Stomach smooth muscle (tissue), 2 donors: Measurements from ENCODE around the gene LSM2.
A peak's percentile ranks its signal among the peaks of the same experiment; 100 is the strongest.
"Not testable (repeated sequence)": the region's sequence is repeated elsewhere in the genome, so short reads cannot be mapped to it uniquely, and the experiment has no call there.

Experiments
- H3K27ac ChIP-seq: one replicate; pipeline ENCODE4 v1.7.0; 2013; ENCODE audit warnings: mild to moderate bottlenecking, low read length, inconsistent platforms
- H3K27me3 ChIP-seq, 2 donors: one replicate each; pipeline ENCODE4 v1.7.0; 2013; ENCODE audit warnings: low read length in 2 of 2; ENCODE audit not compliant: insufficient read depth in 2 of 2, control insufficient read depth in 1 of 2
- H3K36me3 ChIP-seq, 2 donors: one replicate each; pipeline ENCODE4 v1.7.0; 2013; ENCODE audit warnings: low read length in 2 of 2; ENCODE audit not compliant: control insufficient read depth in 2 of 2, insufficient read depth in 2 of 2
- H3K4me1 ChIP-seq: one replicate; pipeline ENCODE4 v1.7.0; 2013; ENCODE audit warnings: low read length; ENCODE audit not compliant: control insufficient read depth, insufficient read depth
- H3K4me3 ChIP-seq, 2 donors: one replicate each; pipeline ENCODE4 v1.7.0; 2013; ENCODE audit warnings: low read length in 2 of 2
- H3K9ac ChIP-seq, 2 donors: one replicate each; pipeline ENCODE4 v1.7.0; 2013; ENCODE audit warnings: low read length in 2 of 2, mild to moderate bottlenecking in 1 of 2
- H3K9me3 ChIP-seq, 2 donors: one replicate each; pipeline ENCODE4 v1.7.0; 2013; ENCODE audit warnings: low read length in 2 of 2; ENCODE audit not compliant: control insufficient read depth in 2 of 2
- donor health status: healthy.
- donor health status: Pancreatic carcinoma.

Gene LSM2

DNA sequence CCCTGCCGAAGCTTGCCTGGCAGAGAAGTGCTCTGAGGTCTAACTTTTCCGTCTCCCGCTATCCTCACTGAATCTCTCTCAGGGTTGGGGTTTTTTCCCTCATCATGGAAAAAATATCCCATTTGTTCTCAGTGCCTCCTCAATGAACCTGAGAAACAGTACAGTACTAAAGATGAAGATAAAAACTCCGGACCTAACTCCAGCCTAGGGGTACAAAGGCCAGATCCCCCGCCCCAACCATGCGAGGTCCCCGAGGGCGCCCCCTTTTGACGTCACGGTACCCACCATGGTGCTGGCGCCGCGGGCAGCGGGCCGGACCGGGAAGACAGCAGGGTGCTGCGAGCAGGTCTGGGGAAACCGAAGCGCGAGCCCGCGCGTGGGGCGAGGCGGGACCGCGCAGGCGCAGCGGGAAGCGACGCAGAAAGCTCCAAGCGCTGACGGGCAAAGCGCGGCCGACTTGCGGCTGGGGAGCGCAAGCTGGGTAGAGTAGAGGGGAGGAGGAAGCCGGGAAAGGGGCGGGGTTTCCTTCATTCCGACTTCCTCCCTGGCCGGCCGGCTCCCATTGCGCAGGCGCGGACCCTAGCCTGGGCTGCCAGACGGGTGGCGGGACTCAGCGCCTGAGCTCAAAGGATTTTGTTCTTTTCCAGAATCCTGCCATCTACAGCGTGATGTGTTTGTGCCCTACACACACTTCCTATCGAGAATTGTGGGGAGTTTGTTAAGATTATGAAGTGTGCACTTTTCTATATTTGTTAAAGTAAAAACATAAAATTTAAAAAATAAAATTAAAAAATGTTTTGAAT lies at the start of gene LSM2:
Gene LSM2, minus strand, starts transcription at position 497 of the 803 bp plus-strand sequence. Its CDS starts 209 bp downstream, at position 288.
- peak within 1 kb of the TSS; percentile 73 to 86 for H3K9ac ChIP-seq
- peak within 1 kb of the TSS; percentile 60 to 84 for H3K4me3 ChIP-seq
- no peaks in the 10 kb centered on the region for H3K27me3 ChIP-seq
- H3K9me3 ChIP-seq, result no peaks in the 10 kb centered on the region
- H3K4me1 ChIP-seq, result peaks cover 12% of the 10 kb centered on the region
- H3K36me3 ChIP-seq, result peaks cover 0 to 2% of the 10 kb centered on the region in 2 donors
- H3K27ac ChIP-seq, result peak within 1 kb of the TSS; percentile 96

- not testable (repeated sequence) for H3K36me3 ChIP-seq, H3K9me3 ChIP-seq, H3K27ac ChIP-seq, H3K4me3 ChIP-seq, H3K9ac ChIP-seq, H3K27me3 ChIP-seq, H3K4me1 ChIP-seq
Observed at GRCh38 chr6:31851980-31852718, 45.4 kb upstream of the LSM2 start.

- no peak overlapping the region for H3K27ac ChIP-seq
Observed at GRCh38 chr6:31851485-31851832, 44.7 kb upstream of the LSM2 start.

GRCh38 chr6:31850765-31851484 lies 44.2 kb upstream of the LSM2 start:
- Histone ChIP-seq H3K4me3 (no peak overlapping the region), H3K9ac (no peak overlapping the region), H3K27me3 (no peaks in the 10 kb centered on the region), H3K9me3 (no peaks in the 10 kb centered on the region), H3K27ac (no peak overlapping the region), H3K4me1 (no peaks in the 10 kb centered on the region), H3K36me3 (no peaks in the 10 kb centered on the region)

More at GRCh38 chr6:31851485-31851832, 44.7 kb upstream of the LSM2 start:
- H3K36me3 ChIP-seq, result no peaks in the 10 kb centered on the region
- H3K27me3 ChIP-seq, result no peaks in the 10 kb centered on the region
- no peak overlapping the region for H3K4me3 ChIP-seq
- H3K4me1 ChIP-seq, result no peaks in the 10 kb centered on the region
- H3K9me3 ChIP-seq, result no peaks in the 10 kb centered on the region
- no peak overlapping the region for H3K9ac ChIP-seq

GRCh38 chr6:31847276-31847978 lies 40.7 kb upstream of the LSM2 start:
- H3K9me3 ChIP-seq, result no peaks in the 10 kb centered on the region
- H3K27ac ChIP-seq, result no peak overlapping the region
- H3K9ac ChIP-seq, result no peak overlapping the region

DNA sequence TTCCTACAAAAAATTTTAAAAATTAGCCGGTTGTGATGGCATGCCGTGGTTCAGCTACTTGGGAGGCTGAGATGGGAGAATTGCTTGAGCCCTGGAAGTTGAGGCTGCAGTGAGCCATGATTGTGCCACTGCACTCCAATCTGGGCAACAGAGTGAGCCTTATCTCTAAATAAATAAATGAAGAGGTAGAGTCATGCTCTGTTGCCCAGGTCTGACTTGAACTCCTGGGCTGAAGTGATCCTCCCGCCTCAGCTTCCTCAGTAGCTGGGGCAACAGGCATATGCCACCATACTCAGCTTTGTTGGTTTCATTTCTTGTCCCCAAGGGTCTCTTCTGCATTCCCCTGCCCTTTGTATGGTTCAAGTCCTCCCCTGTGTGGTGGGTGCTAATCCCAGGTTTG lies 37.7 kb upstream of the LSM2 start:
- H3K36me3 ChIP-seq, result peaks cover 2 to 24% of the 10 kb centered on the region in 2 donors
- no peaks in the 10 kb centered on the region for H3K9me3 ChIP-seq

More at GRCh38 chr6:31847276-31847978, 40.7 kb upstream of the LSM2 start:
- no peaks in the 10 kb centered on the region for H3K4me1 ChIP-seq
- H3K4me3 ChIP-seq, result no peak overlapping the region
- H3K36me3 ChIP-seq, result peaks cover 0 to 11% of the 10 kb centered on the region in 2 donors
- no peaks in the 10 kb centered on the region for H3K27me3 ChIP-seq

DNA sequence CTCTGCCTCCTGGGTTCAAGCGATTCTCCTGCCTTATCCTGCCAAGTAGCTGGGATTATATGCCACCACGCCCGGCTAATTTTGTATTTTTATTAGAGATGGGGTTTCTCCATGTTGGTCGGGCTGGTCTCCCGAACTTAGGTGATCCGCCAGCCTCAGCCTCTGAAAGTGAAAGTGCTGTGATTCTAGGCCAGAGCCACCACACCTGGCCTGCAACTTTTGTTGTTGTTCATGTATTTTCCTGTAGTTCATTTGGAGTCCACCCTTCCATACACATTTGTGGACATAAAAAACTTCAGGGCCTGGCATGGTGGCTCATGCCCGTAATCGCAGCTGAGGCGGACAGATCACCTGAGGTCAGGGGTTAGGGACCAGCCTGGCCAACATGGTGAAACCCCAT lies 35.3 kb upstream of the LSM2 start:
- H3K27me3 ChIP-seq, result no peaks in the 10 kb centered on the region
- no peak overlapping the region for H3K27ac ChIP-seq
- H3K9ac ChIP-seq, result no peak overlapping the region
- H3K4me3 ChIP-seq, result no peak overlapping the region
- H3K36me3 ChIP-seq, result peaks cover 17 to 40% of the 10 kb centered on the region in 2 donors
- H3K9me3 ChIP-seq, result no peaks in the 10 kb centered on the region
- peaks cover 10% of the 10 kb centered on the region for H3K4me1 ChIP-seq

More for the DNA sequence above, 37.7 kb upstream of the LSM2 start:
- Histone ChIP-seq H3K27ac (no peak overlapping the region), H3K4me1 (no peaks in the 10 kb centered on the region), H3K27me3 (no peaks in the 10 kb centered on the region), H3K9ac (no peak overlapping the region), H3K4me3 (no peak overlapping the region)

DNA sequence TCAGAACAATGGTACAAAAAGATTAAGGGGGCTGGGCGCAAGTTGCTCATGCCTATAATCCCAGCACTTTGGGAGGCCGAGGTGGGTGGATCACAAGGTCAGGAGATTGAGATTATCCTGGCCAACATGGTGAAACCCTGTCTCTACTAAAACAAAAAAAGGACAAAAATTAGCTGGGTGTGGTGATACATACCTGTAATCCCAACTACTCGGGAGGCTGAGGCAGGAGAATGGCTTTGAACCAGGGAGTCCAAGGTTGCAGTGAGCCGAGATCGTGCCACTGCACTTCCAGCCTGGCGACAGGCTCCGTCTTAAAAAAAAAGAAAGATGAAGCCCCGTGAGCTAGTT lies 33.0 kb upstream of the LSM2 start:
- not testable (repeated sequence) for H3K9ac ChIP-seq, H3K9me3 ChIP-seq, H3K4me3 ChIP-seq, H3K27me3 ChIP-seq, H3K27ac ChIP-seq
- Histone ChIP-seq H3K4me1 (peaks cover 28% of the 10 kb centered on the region), H3K36me3 (peaks cover 17 to 43% of the 10 kb centered on the region in 2 donors)

- peaks cover 17 to 36% of the 10 kb centered on the region in 2 donors for H3K36me3 ChIP-seq
- H3K9ac ChIP-seq, result no peak overlapping the region
- H3K4me3 ChIP-seq, result no peak overlapping the region
- H3K27ac ChIP-seq, result no peak overlapping the region
- no peaks in the 10 kb centered on the region for H3K9me3 ChIP-seq
- peaks cover 28% of the 10 kb centered on the region for H3K4me1 ChIP-seq
- no peaks in the 10 kb centered on the region for H3K27me3 ChIP-seq
Observed at GRCh38 chr6:31838968-31839367, 32.2 kb upstream of the LSM2 start.

GRCh38 chr6:31838114-31838553 lies 31.4 kb upstream of the LSM2 start:
- not testable (repeated sequence) for H3K4me3 ChIP-seq

More at GRCh38 chr6:31838114-31838553, 31.4 kb upstream of the LSM2 start:
- H3K27ac ChIP-seq, H3K27me3 ChIP-seq, H3K9ac ChIP-seq, H3K9me3 ChIP-seq: not testable (repeated sequence)
- Histone ChIP-seq H3K36me3 (peaks cover 17 to 36% of the 10 kb centered on the region in 2 donors), H3K4me1 (peaks cover 28% of the 10 kb centered on the region)
